ENCODE measurements around the gene CCDC136.

Gene CCDC136

GRCh38 chr7:128847721-128848211 lies 56.0 kb downstream of the CCDC136 start:
- no peak for DNase-seq (ENCODE audit: low read depth, low spot score)
- in situ Hi-C loops (cut with HindIII; ENCODE audit: low sequenced_read_pairs): no loop called here
- no peak for TF ChIP-seq CTCF (IDR thresholded peaks at IDR 0.05; ENCODE audit: low read depth, low read length)
- no peak overlapping the region for H3K4me3 ChIP-seq (ENCODE audit: low read depth, low read length)

GRCh38 chr7:128848289-128849155 lies 56.8 kb downstream of the CCDC136 start:
- in situ Hi-C loops (cut with HindIII; ENCODE audit: low sequenced_read_pairs): no loop called here
- TF ChIP-seq CTCF (IDR thresholded peaks at IDR 0.05; ENCODE audit: low read depth, low read length): no peak
- no peak for DNase-seq (ENCODE audit: low read depth, low spot score)
- H3K4me3 ChIP-seq (ENCODE audit: low read depth, low read length): no peak overlapping the region

DNA sequence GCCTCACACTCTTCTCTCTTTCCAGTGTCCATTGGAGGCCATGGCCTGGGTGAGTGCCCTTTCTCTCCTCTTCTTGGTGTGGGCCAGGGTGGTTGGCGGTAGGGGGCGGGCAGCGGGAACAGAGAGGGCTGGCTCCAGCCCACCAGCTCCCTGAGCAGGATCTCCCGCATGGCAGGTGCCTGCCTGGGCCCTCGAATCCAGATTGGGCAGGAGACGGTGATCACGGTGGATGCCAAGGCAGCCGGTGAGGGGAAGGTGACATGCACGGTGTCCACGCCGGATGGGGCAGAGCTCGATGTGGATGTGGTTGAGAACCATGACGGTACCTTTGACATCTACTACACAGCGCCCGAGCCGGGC lies 57.4 kb downstream of the CCDC136 start:
- no peak for TF ChIP-seq CTCF (IDR thresholded peaks at IDR 0.05; ENCODE audit: low read depth, low read length)
- no peak for DNase-seq (ENCODE audit: low read depth, low spot score)
- H3K4me3 ChIP-seq (ENCODE audit: low read depth, low read length): no peak overlapping the region
- in situ Hi-C loops (cut with HindIII; ENCODE audit: low sequenced_read_pairs): no loop called here

- H3K4me3 ChIP-seq (ENCODE audit: low read depth, low read length): no peak overlapping the region
- in situ Hi-C loops (cut with HindIII; ENCODE audit: low sequenced_read_pairs): no loop called here
- no peak for DNase-seq (ENCODE audit: low read depth, low spot score)
- TF ChIP-seq CTCF (IDR thresholded peaks at IDR 0.05; ENCODE audit: low read depth, low read length): no peak
Observed at GRCh38 chr7:128849804-128850490, 58.2 kb downstream of the CCDC136 start.

DNA sequence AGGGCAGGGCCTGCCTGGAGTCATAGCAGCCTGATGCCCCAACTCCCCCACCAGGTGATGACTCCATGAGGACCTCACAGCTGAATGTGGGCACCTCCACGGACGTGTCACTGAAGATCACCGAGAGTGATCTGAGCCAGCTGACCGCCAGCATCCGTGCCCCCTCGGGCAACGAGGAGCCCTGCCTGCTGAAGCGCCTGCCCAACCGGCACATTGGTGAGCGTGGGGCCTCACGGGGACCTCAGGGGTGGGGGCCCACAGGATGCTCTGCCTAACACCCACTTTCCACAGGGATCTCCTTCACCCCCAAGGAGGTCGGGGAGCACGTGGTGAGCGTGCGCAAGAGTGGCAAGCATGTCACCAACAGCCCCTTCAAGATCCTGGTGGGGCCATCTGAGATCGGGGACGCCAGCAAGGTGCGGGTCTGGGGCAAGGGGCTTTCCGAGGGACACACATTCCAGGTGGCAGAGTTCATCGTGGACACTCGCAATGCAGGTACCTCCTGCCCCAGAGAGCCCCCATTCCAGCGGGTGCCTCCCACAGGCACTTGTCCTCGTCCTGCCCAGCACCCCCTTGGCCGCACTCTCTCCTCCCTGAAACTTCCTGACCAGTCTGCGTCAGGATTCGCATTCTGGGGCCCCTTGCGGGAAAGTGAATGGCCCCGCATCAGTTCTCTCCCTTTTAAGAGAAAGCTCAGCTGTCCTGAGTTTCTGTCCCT lies 60.9 kb downstream of the CCDC136 start:
- in situ Hi-C loops (cut with HindIII; ENCODE audit: low sequenced_read_pairs): no loop called here
- DNase-seq (ENCODE audit: low read depth, low spot score): no peak
- no peak for TF ChIP-seq CTCF (IDR thresholded peaks at IDR 0.05; ENCODE audit: low read depth, low read length)
- H3K4me3 ChIP-seq (ENCODE audit: low read depth, low read length): no peak overlapping the region

GRCh38 chr7:128853799-128854198 lies 62.0 kb downstream of the CCDC136 start:
- H3K4me3 ChIP-seq (ENCODE audit: low read depth, low read length): no peak overlapping the region
- no peak for TF ChIP-seq CTCF (IDR thresholded peaks at IDR 0.05; ENCODE audit: low read depth, low read length)
- in situ Hi-C loops (cut with HindIII; ENCODE audit: low sequenced_read_pairs): no loop called here
- no peak for DNase-seq (ENCODE audit: low read depth, low spot score)

Measured in astrocyte of the spinal cord (primary cell).